ACC112 (cell line): ENCODE measurements around the gene CISD3.

Source experiments
- H2AFZ ChIP-seq: fragments of 200-600 bp; sonication (generic); one replicate; pipeline ENCODE4 v1.6.0; 2017; ENCODE audit warnings: antibody characterized with exemption, low read length; ENCODE audit not compliant: unreplicated experiment
- H3K27ac ChIP-seq: fragments of 200-600 bp; sonication (generic); 2 replicates; pipeline ENCODE4 v1.5.1; 2014; ENCODE audit warnings: low read depth, mild to moderate bottlenecking, antibody characterized with exemption, low read length, moderate library complexity
- H3K27me3 ChIP-seq: fragments of 200-600 bp; sonication (generic); 2 replicates; pipeline ENCODE4 v1.6.1; 2014; ENCODE audit warnings: mild to moderate bottlenecking, antibody characterized with exemption, low read length, moderate library complexity, mixed read lengths; ENCODE audit not compliant: insufficient read depth
- H3K36me3 ChIP-seq: fragments of 200-600 bp; sonication (generic); 2 replicates; pipeline ENCODE4 v1.6.1; 2016; ENCODE audit warnings: mild to moderate bottlenecking, antibody characterized with exemption, low read length, moderate library complexity, mixed read lengths; ENCODE audit not compliant: insufficient read depth
- H3K4me1 ChIP-seq: fragments of 200-600 bp; sonication (generic); one replicate; pipeline ENCODE4 v1.6.1; 2016; ENCODE audit warnings: low read length, mixed read lengths; ENCODE audit not compliant: insufficient read depth, unreplicated experiment, control insufficient read depth
- H3K4me3 ChIP-seq: fragments of 200-600 bp; sonication (generic); 2 replicates; pipeline ENCODE4 v1.5.1; 2014; ENCODE audit warnings: mild to moderate bottlenecking, low read depth, low read length
- H3K79me2 ChIP-seq: fragments of 200-600 bp; sonication (generic); one replicate; pipeline ENCODE4 v1.6.0; 2016; ENCODE audit warnings: low read length; ENCODE audit not compliant: control insufficient read depth, unreplicated experiment, insufficient read depth

The CISD3 gene

GRCh38 chr17:38709104-38709820, 20.9 kb upstream of the CISD3 start:
- Histone ChIP-seq H3K4me1 (no peaks in the 10 kb centered on the region), H3K36me3 (0 out of 2 replicates have a peak, but pooled peaks cover 6% of the 10 kb centered on the region), H3K4me3 (no peak overlapping the region), H3K27me3 (no peaks in the 10 kb centered on the region), H3K79me2 (peaks cover 27% of the 10 kb centered on the region), H3K27ac (no peak overlapping the region), H2AFZ (no peak overlapping the region)

GRCh38 chr17:38709864-38710603, 20.1 kb upstream of the CISD3 start:
- Histone ChIP-seq H3K27ac (no peak overlapping the region), H3K4me3 (no peak overlapping the region), H3K36me3 (0 out of 2 replicates have a peak, but pooled peaks cover 6% of the 10 kb centered on the region), H3K79me2 (peaks cover 22% of the 10 kb centered on the region), H3K27me3 (no peaks in the 10 kb centered on the region), H2AFZ (no peak overlapping the region), H3K4me1 (no peaks in the 10 kb centered on the region)

- no peak overlapping the region for H2AFZ ChIP-seq
- peaks cover 20% of the 10 kb centered on the region for H3K79me2 ChIP-seq
- no peaks in the 10 kb centered on the region for H3K4me1 ChIP-seq
- no peak overlapping the region for H3K27ac ChIP-seq
- 0 out of 2 replicates have a peak, but pooled peaks cover 6% of the 10 kb centered on the region for H3K36me3 ChIP-seq
- no peak overlapping the region for H3K4me3 ChIP-seq
- no peaks in the 10 kb centered on the region for H3K27me3 ChIP-seq
Observed at GRCh38 chr17:38710604-38710962, 19.6 kb upstream of the CISD3 start.

GRCh38 chr17:38710985-38711384, 19.2 kb upstream of the CISD3 start:
- 0 out of 2 replicates have a peak, but pooled peaks cover 6% of the 10 kb centered on the region for H3K36me3 ChIP-seq
- H3K27ac ChIP-seq = no peak overlapping the region
- H3K79me2 ChIP-seq = peaks cover 16% of the 10 kb centered on the region
- H3K27me3 ChIP-seq = no peaks in the 10 kb centered on the region
- no peak overlapping the region for H3K4me3 ChIP-seq
- no peaks in the 10 kb centered on the region for H3K4me1 ChIP-seq
- no peak overlapping the region for H2AFZ ChIP-seq

GRCh38 chr17:38711792-38712571, 18.2 kb upstream of the CISD3 start:
- no peak overlapping the region for H3K27ac ChIP-seq
- peaks cover 7% of the 10 kb centered on the region for H3K79me2 ChIP-seq
- H3K4me3 ChIP-seq = no peak overlapping the region
- no peak overlapping the region for H2AFZ ChIP-seq
- 0 out of 2 replicates have a peak, but pooled peaks cover 6% of the 10 kb centered on the region for H3K36me3 ChIP-seq
- H3K27me3 ChIP-seq = no peaks in the 10 kb centered on the region
- H3K4me1 ChIP-seq = no peaks in the 10 kb centered on the region

- no peaks in the 10 kb centered on the region for H3K27me3 ChIP-seq
- no peak overlapping the region for H3K27ac ChIP-seq
- H2AFZ ChIP-seq = no peak overlapping the region
- H3K4me1 ChIP-seq = no peaks in the 10 kb centered on the region
- 0 out of 2 replicates have a peak, but pooled peaks cover 6% of the 10 kb centered on the region for H3K36me3 ChIP-seq
- H3K4me3 ChIP-seq = no peak overlapping the region
- H3K79me2 ChIP-seq = peaks cover 3% of the 10 kb centered on the region
Observed at GRCh38 chr17:38712593-38712992, 17.5 kb upstream of the CISD3 start.

GRCh38 chr17:38713456-38714075, 16.6 kb upstream of the CISD3 start:
- no peak overlapping the region for H2AFZ ChIP-seq
- H3K79me2 ChIP-seq = no peaks in the 10 kb centered on the region
- H3K4me3 ChIP-seq = no peak overlapping the region
- peaks cover 10% of the 10 kb centered on the region; the same call in 1 of the 2 replicates for H3K36me3 ChIP-seq
- H3K27me3 ChIP-seq = no peaks in the 10 kb centered on the region
- H3K27ac ChIP-seq = no peak overlapping the region
- no peaks in the 10 kb centered on the region for H3K4me1 ChIP-seq

GRCh38 chr17:38715216-38715943, 14.8 kb upstream of the CISD3 start:
- peaks cover 8% of the 10 kb centered on the region; the same call in 1 of the 2 replicates for H3K36me3 ChIP-seq
- H3K27me3 ChIP-seq = no peaks in the 10 kb centered on the region
- no peak overlapping the region for H3K27ac ChIP-seq
- H3K4me1 ChIP-seq = no peaks in the 10 kb centered on the region
- H2AFZ ChIP-seq = no peak overlapping the region
- H3K79me2 ChIP-seq = no peaks in the 10 kb centered on the region
- H3K4me3 ChIP-seq = no peak overlapping the region

- peaks cover 8% of the 10 kb centered on the region; the same call in 1 of the 2 replicates for H3K36me3 ChIP-seq
Observed at GRCh38 chr17:38716368-38717005, 13.7 kb upstream of the CISD3 start.

More at GRCh38 chr17:38716368-38717005, 13.7 kb upstream of the CISD3 start:
- Histone ChIP-seq H3K4me3 (no peak overlapping the region), H3K4me1 (no peaks in the 10 kb centered on the region), H2AFZ (no peak overlapping the region), H3K79me2 (no peaks in the 10 kb centered on the region), H3K27ac (no peak overlapping the region), H3K27me3 (no peaks in the 10 kb centered on the region)
